K562 (cell line): ENCODE measurements around the gene ZBTB49. TPM values are rescaled to one million over a fixed set of nuclear protein-coding genes. Genes with fewer than 3 reads are reported as not detected.

Source experiments
- GTF2F1 ChIP-seq: IDR thresholded peaks from 2 replicates; pipeline ENCODE4 v1.6.1; 2011; ENCODE audit warnings: low read depth, low read length, improper control_type of control experiment
- HINFP ChIP-seq: fragments of 450-650 bp; conservative IDR thresholded peaks from 2 replicates; pipeline ENCODE4 v1.6.1; 2016; ENCODE audit warnings: missing genetic modification characterization, low read depth, mild to moderate bottlenecking, control low read depth, missing compliant biosample characterization
- KLF6 ChIP-seq: fragments of 250-450 bp; sonication (Bioruptor Pico); IDR thresholded peaks from 2 replicates; pipeline ENCODE4 v1.4.0; 2020; ENCODE audit warnings: mild to moderate bottlenecking, moderate library complexity, borderline replicate concordance
- SRSF9 ChIP-seq: fragments of 200-400 bp; formaldehyde crosslinking; IDR thresholded peaks from 2 replicates; pipeline ENCODE4 v1.6.1; 2017; ENCODE audit warnings: low read depth, low read length, borderline replicate concordance
- ZKSCAN3 ChIP-seq: fragments of 250-450 bp; sonication (Bioruptor Pico); IDR thresholded peaks from 2 replicates; pipeline ENCODE4 v1.4.0; 2020
- ZNF318 ChIP-seq, 2 experiments: fragments of 450-650 bp; IDR thresholded peaks; 2 replicates each; pipeline ENCODE4 v1.6.1; 2016; ENCODE audit warnings: mild to moderate bottlenecking in 2 of 2, borderline replicate concordance in 1 of 2, low read depth in 1 of 2, moderate library complexity in 1 of 2
- ZNF707 ChIP-seq: fragments of 250-450 bp; sonication (Bioruptor Pico); conservative IDR thresholded peaks from 2 replicates; pipeline ENCODE4 v1.8.0; 2022; ENCODE audit warnings: inconsistent platforms, mild to moderate bottlenecking, moderate library complexity
- polyA plus RNA-seq, 8 experiments: library from polyadenylated mRNA; depleted of rRNA in 4 of 8; stranded (reverse) in 5 of 8; unstranded in 3 of 8; fragments of >200 nt; fragmentation: Nextera tagmentation in 2 of 8; fragmentation: Illumina TruSeq in 1 of 8; extraction: Ambion mirVana in 2 of 8; extraction: Trizol in 1 of 8; gene quantifications; 2 replicates each; pipeline versions ENCODE4 v1.2.1 to v1.2.3, GENCODE V29; 2011 to 2014; ENCODE audit warnings: inconsistent platforms in 1 of 8, missing spikeins in 1 of 8
- total RNA-seq, 7 experiments: library from RNA; depleted of rRNA in 6 of 7; stranded (reverse); fragments of >200 nt in 6 of 7; fragmentation: Illumina TruSeq in 2 of 7; extraction: Trizol in 2 of 7; gene quantifications; 2 replicates each; pipeline versions ENCODE4 v1.2.1 to v1.2.3, GENCODE V29; 2011 to 2021; ENCODE audit warnings: low replicate concordance in 1 of 7

ZBTB49 gene
- total and polyA plus RNA-seq, 9 of the 15 experiments (the other 6 are each of a cell fraction or from before 2014, with no cell fraction given), result 0.49 to 8.0 (median 4.2) TPM

GRCh38 chr4:4289941-4290850 lies at the start of gene ZBTB49, which contains the start of gene LYAR (continued):
- TF ChIP-seq ZNF318 (IDR thresholded peaks at IDR 0.05; ENCODE audit: borderline replicate concordance in 1 of 2, low read depth in 1 of 2) (no peak), SRSF9 (no peak), ZKSCAN3 (CRISPR knock-in tag) (no peak), GTF2F1 (no peak), ZNF707 (CRISPR knock-in tag) (no peak), HINFP (no peak), KLF6 (CRISPR knock-in tag) (no peak)
